Daoy (cell line): Measurements from ENCODE around the gene DSG3. TPM values are rescaled to one million over a fixed set of nuclear protein-coding genes. Genes with fewer than 3 reads are reported as not detected.
"Not testable (repeated sequence)": the region's sequence is repeated elsewhere in the genome, so short reads cannot be mapped to it uniquely, and the experiment has no call there.

Source experiments
- DNase-seq: peaks from one replicate; pipeline ENCODE4 v3.0.0-alpha.2; 2015; ENCODE audit warnings: low read depth
- total RNA-seq: library from RNA; depleted of rRNA; stranded (reverse); fragments of >200 nt; shearing (Covaris generic); gene quantifications from 2 replicates; pipeline ENCODE4 v1.2.3, GENCODE V29; 2014

DSG3 gene
- total RNA-seq, 1 experiment from 2014 or later: not detected

DNA sequence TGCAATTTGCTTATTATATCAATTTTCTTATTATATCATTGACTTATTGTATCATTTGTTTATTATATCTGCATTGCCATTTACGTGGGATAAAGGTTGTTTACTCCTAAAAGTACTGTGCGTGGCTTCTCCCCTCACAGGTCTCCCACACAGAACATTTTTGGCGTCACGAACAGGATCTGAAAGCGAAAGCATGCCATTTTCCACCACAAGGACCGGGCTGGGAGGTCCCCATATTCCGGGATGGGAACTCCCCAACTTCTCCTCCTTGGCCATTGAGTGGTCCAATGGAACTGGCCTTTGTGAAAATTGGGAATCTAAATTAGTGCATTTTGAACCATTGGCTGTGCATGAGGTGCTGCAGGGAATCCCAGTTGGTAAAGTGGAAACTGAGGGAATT lies 45.6 kb downstream of the DSG3 start:
- DNase-seq: no peak

GRCh38 chr18:31493941-31494340 lies 46.4 kb downstream of the DSG3 start:
- no peak for DNase-seq

DNA sequence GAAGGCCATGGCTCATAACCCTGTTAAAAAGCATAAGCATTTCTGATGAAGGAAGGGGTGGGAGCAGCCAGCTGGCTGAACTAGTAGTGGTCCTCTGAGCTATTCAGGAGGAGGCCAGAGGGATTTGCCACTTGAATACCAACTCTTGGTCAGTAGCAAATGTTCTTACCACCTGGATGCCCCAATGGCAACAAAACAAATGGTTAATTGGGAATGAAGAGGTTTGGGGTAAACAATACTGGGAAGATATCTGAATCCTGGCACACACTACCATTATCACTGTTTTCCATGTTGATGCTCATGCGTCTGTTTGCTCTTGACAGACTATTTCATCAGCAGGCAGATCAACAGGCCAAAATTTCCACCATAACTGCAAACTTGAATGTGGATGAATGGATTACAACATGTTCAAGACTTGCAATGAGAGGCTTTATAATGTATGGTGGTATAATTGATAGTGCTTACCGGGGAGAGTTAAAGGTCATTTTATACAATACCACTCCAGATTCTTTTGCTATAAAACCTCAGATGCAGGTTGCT lies 47.2 kb downstream of the DSG3 start:
- DNase-seq: not testable (repeated sequence)

- no peak for DNase-seq
These were observed 49.9 kb downstream of the DSG3 start for GRCh38 chr18:31497404-31497835.

DNA sequence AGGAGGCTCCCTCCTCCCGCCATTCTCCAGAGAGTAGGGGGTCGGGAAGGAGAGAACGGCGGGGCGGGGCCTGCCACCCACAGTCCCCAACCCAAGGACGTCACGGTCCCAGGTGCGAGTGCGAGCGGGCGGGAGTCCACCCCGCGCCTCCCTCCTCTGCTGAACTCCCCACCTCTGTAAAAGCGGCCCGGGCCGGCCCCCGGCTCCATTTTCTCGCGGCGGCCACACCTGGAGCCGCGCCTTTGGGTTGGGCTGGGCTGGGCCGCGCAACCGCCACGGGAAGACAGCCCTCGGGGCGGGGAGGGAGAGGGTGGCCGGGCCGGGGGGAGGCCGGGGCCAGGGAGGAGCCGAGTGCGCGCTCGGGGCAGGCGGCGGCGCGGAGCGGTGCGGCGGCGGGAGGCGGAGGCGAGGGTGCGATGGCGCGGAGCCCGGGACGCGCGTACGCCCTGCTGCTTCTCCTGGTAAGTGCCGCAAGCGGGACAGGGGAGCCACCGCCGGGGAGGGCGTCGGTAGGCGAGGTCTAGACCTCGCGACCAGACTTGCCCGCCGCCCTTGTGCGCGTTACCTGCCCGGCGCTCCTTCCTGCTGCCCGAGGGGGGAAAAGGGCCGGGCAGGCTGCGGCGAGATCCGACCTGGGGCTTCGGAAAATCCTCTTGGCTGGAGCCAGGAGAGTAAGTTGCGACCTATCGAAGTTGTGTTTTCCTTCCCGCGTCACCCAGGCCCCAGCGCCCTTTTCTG lies 50.5 kb downstream of the DSG3 start, which contains the start of gene DSG2:
DSG2 (plus strand) TSS at position 342 of the 738 bp plus-strand sequence; CDS start at position 417, 75 bp downstream.
- peak; percentile 71 for DNase-seq

GRCh38 chr18:31498574-31499524 lies 51.3 kb downstream of the DSG3 start:
- DNase-seq: no peak

- no peak for DNase-seq
These were observed 52.6 kb downstream of the DSG3 start for GRCh38 chr18:31500051-31500688.

GRCh38 chr18:31503011-31503410 lies 55.5 kb downstream of the DSG3 start:
- DNase-seq: no peak

- DNase-seq: no peak
These were observed 57.1 kb downstream of the DSG3 start for GRCh38 chr18:31504455-31505147.

DNA sequence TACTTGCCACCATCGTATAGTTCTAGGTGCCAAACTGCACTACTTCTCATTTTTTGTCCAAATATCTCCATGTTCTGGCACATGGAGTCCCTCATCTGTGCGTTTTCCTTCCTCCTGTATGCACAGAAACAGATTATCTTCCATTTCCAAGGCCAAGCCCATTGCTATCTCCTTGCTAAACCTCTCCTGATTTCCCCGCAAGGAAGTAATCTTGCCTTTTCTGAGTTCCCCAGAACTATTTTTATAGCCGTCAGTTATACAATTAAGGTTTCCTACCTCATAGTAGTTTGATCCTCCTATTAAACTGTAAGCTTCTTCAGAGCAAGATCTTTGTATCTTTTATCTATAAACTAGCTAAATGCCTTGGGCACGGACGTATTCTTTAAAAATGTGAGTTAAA lies 57.6 kb downstream of the DSG3 start:
- no peak for DNase-seq

DNA sequence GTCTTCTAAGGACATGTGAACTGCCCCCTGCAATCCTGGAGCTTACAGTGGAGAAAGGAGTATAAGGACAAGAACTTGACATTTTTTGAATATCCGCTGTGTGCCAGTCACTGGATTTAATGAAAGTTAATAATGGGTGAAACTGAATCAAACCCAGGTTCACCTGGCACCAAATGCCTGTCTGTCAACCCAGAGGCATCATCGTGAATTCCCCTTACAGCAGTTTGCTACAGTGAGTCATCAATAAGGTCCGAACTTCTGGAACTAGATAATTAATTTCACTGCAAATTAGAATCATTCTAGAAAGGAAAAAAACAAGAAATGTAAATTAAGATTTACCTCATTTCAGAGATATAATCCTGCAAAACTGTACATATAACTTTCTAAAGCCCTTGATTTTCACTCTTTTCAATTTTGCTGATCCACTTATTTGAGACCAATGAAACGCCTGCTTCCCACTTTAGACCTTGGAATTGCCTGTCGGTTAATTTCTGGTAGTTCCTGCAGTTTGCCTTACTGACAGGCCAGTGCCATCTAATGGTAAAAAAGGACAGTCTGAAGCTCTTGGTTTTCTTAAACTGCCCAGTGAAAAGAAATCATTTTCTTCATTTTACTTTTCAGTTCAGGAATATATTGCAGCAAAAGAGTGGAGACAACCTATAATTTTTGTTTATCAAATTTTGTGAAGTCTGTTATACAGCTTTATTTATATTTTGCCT lies 58.6 kb downstream of the DSG3 start:
- DNase-seq: no peak

DNA sequence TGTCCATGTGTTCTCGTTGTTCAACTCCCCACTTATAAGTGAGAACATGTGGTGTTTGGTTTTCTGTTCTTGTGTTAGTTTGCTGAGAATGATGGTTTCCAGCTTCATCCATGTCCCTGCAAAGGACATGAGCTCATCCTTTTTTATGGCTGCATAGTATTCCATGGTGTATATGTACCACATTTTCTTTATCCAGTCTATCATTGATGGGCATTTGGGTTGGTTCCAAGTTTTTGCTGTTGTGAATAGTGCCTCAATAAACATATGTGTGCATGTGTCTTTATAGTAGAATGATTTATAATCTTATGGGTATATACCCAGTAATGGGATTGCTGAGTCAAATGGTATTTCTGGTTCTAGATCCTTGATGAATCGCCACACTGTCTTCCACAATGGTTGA lies 59.6 kb downstream of the DSG3 start:
- DNase-seq: not testable (repeated sequence)

- no peak for DNase-seq
These were observed 61.2 kb downstream of the DSG3 start for GRCh38 chr18:31508781-31509180.

- DNase-seq: no peak
These were observed 62.0 kb downstream of the DSG3 start for GRCh38 chr18:31509571-31509970.

DNA sequence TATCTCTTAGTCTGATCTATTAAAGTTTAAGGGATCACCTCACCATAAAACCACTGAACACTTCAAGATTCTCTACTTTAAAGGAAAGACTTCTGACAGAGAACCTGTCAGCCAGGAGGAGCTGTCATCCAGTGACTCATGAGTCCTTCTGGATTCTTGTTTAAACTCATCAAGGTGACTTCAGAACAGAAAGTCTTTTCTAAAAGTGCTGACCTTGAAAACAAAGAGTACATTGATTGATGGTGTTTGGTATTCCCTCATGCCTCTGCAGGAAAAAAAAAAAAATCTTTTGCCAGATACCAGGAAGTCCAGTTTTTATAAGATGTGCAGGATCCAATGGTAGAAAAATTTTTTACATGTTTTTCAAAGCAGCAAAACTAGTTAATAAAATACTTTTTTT lies 62.8 kb downstream of the DSG3 start:
- no peak for DNase-seq

GRCh38 chr18:31511098-31511497 lies 63.6 kb downstream of the DSG3 start:
- no peak for DNase-seq

GRCh38 chr18:31512203-31512764 lies 64.7 kb downstream of the DSG3 start:
- peak; percentile 89 for DNase-seq

GRCh38 chr18:31513189-31513935 lies 65.8 kb downstream of the DSG3 start:
- peak; percentile 72 for DNase-seq

DNA sequence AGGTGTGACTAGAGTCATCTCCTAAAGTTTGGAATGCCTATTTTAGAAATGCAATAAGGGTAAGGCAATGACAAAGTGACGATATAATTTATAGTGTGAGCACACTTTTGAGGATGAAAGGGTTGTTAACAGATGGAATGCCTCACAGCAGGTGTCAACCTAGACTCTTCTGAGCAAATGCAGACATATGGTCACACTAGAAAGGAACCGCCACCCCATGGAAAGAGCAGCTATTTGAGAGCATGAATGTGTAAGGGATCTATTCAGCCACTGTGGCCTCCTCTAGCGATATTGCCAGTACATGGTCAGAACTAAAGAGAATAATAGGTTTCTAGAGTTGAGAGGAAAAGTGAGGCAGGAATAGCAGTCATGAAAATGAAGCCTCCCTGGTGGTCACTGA lies 68.9 kb downstream of the DSG3 start:
- DNase-seq: no peak

DNA sequence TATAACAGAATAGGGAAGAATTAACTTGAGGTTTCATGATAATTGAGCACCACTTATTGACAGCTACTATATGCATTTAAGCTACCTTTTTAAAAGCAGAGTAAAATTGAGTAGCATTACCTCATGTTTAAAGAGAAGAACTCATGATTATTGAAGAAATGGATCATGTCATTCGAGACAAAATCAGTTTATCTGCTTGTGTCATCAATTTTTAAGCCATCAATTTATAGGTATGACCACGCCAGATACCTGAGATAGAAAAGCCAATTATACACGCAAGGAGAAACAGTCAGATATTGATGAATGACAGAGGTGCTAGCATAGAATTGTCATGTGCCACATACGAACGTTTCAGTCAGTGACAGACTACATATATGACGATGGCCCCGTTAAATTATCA lies 78.8 kb downstream of the DSG3 start:
- DNase-seq: no peak
